Sigmoid colon (tissue), 7 donors: ENCODE data around the gene PREX1. TPM values are rescaled to one million over a fixed set of nuclear protein-coding genes. Genes with fewer than 3 reads are reported as not detected.

ENCODE experiments used
- DNase-seq: peaks from one replicate; pipeline ENCODE4 v3.0.0-alpha.2; 2019
- H3K27ac ChIP-seq, 4 donors: fragments of 200-600 bp; sonication (generic); one replicate each; pipeline ENCODE4 v1.5.1; 2016 to 2019; ENCODE audit warnings: mild to moderate bottlenecking in 1 of 4
- H3K27me3 ChIP-seq, 3 donors: fragments of 200-600 bp; sonication (generic); one replicate each; pipeline ENCODE4 v1.5.1; 2019; ENCODE audit warnings: mild to moderate bottlenecking in 1 of 3
- H3K36me3 ChIP-seq, 4 donors: fragments of 200-600 bp; sonication (generic); one replicate each; pipeline ENCODE4 v1.5.1; 2016 to 2019
- H3K4me1 ChIP-seq, 4 donors: fragments of 200-600 bp; sonication (generic); one replicate each; pipeline ENCODE4 v1.5.1; 2017 to 2019
- H3K4me3 ChIP-seq, 4 donors: fragments of 200-600 bp; sonication (generic); one replicate each; pipeline ENCODE4 v1.5.1; 2017 to 2019; ENCODE audit warnings: mild to moderate bottlenecking in 2 of 4, moderate library complexity in 1 of 4
- H3K9me3 ChIP-seq, 4 donors: fragments of 200-600 bp in 3 of 4; sonication (generic) in 3 of 4; one replicate each; pipeline versions ENCODE4 v1.5.1 to v1.6.1; 2013 to 2019
- CTCF ChIP-seq, 4 experiments: fragments of 450-650 bp in 3 of 4; fragments of 200-600 bp in 1 of 4; IDR thresholded peaks; one replicate each; pipeline ENCODE4 v1.5.1; 2016 to 2019; ENCODE audit warnings: antibody characterized with exemption in 4 of 4, mild to moderate bottlenecking in 3 of 4, moderate library complexity in 2 of 4
- EP300 ChIP-seq, 4 donors: sonication (generic); formaldehyde crosslinking; IDR thresholded peaks; one replicate each; pipeline ENCODE4 v1.6.1; 2017; ENCODE audit warnings: antibody characterized with exemption in 4 of 4
- POLR2A ChIP-seq, 2 donors: fragments of 450-650 bp; IDR thresholded peaks; one replicate each; pipeline ENCODE4 v1.6.1; 2016; ENCODE audit warnings: antibody characterized with exemption in 2 of 2, mild to moderate bottlenecking in 2 of 2, moderate library complexity in 2 of 2
- POLR2AphosphoS5 ChIP-seq, 4 donors: sonication (generic); formaldehyde crosslinking; IDR thresholded peaks; one replicate each; pipeline ENCODE4 v1.6.1; 2017; ENCODE audit warnings: antibody characterized with exemption in 4 of 4
- WGBS, 2 donors: extraction: QIAGEN DNeasy Blood & Tissue Kit; methylation state at CpG; one replicate each; pipeline ENCODE4 v1.1.7; 2013; 5-methylcytosine and 5-hydroxymethylcytosine counted together
- intact Hi-C: fragments of 100-400 bp; cut with DNase I; formaldehyde crosslinking; loops from one replicate; pipeline ENCODE4 v1.15.1; 2023
- polyA plus RNA-seq, 3 donors: library from polyadenylated mRNA; stranded (reverse); fragments of 200-250 nt; gene quantifications; one replicate each; pipeline ENCODE4 v1.2.3, GENCODE V29; 2013
- total RNA-seq, 4 donors: library from RNA; depleted of rRNA; stranded (reverse); fragments of >200 nt; gene quantifications; one replicate each; pipeline ENCODE4 v1.1.0, GENCODE V29; 2016
- donor health status: healthy with polysubstance abuse.
- donor health status: Bipolar disorder and iron deficiency.
- donor health status: healthy.

The PREX1 gene
- total and polyA plus RNA-seq, 7 donors = 5.4 to 22.9 (median 15.5) TPM

GRCh38 chr20:48765359-48765758 lies 62.4 kb downstream of the PREX1 start:
- TF ChIP-seq EP300 (IDR thresholded peaks at IDR 0.05) (no peak), CTCF (IDR thresholded peaks at IDR 0.05) (no peak), POLR2AphosphoS5 (IDR thresholded peaks at IDR 0.05) (no peak), POLR2A (IDR thresholded peaks at IDR 0.05) (no peak)
- Histone ChIP-seq H3K27ac (no peak overlapping the region), H3K27me3 (peaks cover 0 to 15% (median 0%) of the 10 kb centered on the region in 3 donors), H3K4me3 (no peak overlapping the region), H3K4me1 (peaks cover 0 to 6% (median 0%) of the 10 kb centered on the region in 4 donors), H3K36me3 (no peaks in the 10 kb centered on the region), H3K9me3 (peaks cover 0 to 2% (median 0%) of the 10 kb centered on the region in 4 donors)
- WGBS, 2 donors = 86 to 93% methylated on average over 4 of the region's 4 CpGs
- intact Hi-C loops = no loop called here
- DNase-seq = no peak

GRCh38 chr20:48763216-48763914 lies 64.4 kb downstream of the PREX1 start:
- no peak overlapping the region for H3K4me3 ChIP-seq
- intact Hi-C loops = no loop called here
- peaks cover 0 to 6% (median 0%) of the 10 kb centered on the region in 4 donors for H3K4me1 ChIP-seq
- no peak for TF ChIP-seq POLR2AphosphoS5 (IDR thresholded peaks at IDR 0.05)
- TF ChIP-seq EP300 (IDR thresholded peaks at IDR 0.05) = no peak
- TF ChIP-seq POLR2A (IDR thresholded peaks at IDR 0.05) = no peak
- no peak for TF ChIP-seq CTCF (IDR thresholded peaks at IDR 0.05)
- no peak for DNase-seq
- peak overlapping the region in 3 of 4 donors; percentile 7 to 46 (median 31) for H3K27ac ChIP-seq
- H3K9me3 ChIP-seq = peaks cover 0 to 2% (median 0%) of the 10 kb centered on the region in 4 donors
- H3K27me3 ChIP-seq = peaks cover 0 to 4% (median 0%) of the 10 kb centered on the region in 3 donors
- 86% methylated on average over 13 of the region's 13 CpGs for WGBS, 2 donors
- no peaks in the 10 kb centered on the region for H3K36me3 ChIP-seq

DNA sequence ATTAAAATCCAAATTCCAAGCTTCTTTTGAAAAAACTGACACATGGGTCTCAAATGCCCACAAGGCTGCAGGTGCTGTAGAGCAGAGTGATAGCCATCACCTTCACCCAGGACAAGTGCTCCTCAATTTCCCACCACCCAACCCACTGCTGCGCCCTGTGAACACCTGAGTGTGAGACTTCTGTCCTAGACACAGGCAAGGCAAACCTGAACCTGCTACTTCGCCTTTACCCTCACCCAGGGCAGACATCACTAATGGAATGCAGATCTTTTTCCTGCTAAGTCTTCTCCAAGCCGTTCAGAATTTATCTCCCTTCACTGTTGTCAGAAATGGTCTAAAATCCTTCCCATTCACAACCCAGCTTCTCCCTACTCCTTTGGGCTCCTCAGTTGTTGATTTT lies 65.9 kb downstream of the PREX1 start:
- H3K4me1 ChIP-seq = peaks cover 0 to 6% (median 0%) of the 10 kb centered on the region in 4 donors
- WGBS, 2 donors = 86 to 88% methylated on average over 3 of the region's 3 CpGs
- no peak for TF ChIP-seq POLR2AphosphoS5 (IDR thresholded peaks at IDR 0.05)
- no peak for TF ChIP-seq CTCF (IDR thresholded peaks at IDR 0.05)
- no peak for TF ChIP-seq EP300 (IDR thresholded peaks at IDR 0.05)
- TF ChIP-seq POLR2A (IDR thresholded peaks at IDR 0.05) = no peak
- peak overlapping the region in 2 of 4 donors; percentile 25 to 35 for H3K27ac ChIP-seq
- H3K36me3 ChIP-seq = no peaks in the 10 kb centered on the region
- H3K4me3 ChIP-seq = no peak overlapping the region
- H3K27me3 ChIP-seq = no peaks in the 10 kb centered on the region
- intact Hi-C loops = no loop called here
- no peak for DNase-seq
- H3K9me3 ChIP-seq = peaks cover 0 to 2% (median 0%) of the 10 kb centered on the region in 4 donors

GRCh38 chr20:48761023-48761785 lies 66.6 kb downstream of the PREX1 start:
- TF ChIP-seq EP300 (IDR thresholded peaks at IDR 0.05) = no peak
- TF ChIP-seq POLR2A (IDR thresholded peaks at IDR 0.05) = no peak
- TF ChIP-seq CTCF (IDR thresholded peaks at IDR 0.05) = no peak
- TF ChIP-seq POLR2AphosphoS5 (IDR thresholded peaks at IDR 0.05) = no peak
- Histone ChIP-seq H3K4me1 (peaks cover 0 to 6% (median 0%) of the 10 kb centered on the region in 4 donors), H3K9me3 (peaks cover 0 to 2% (median 0%) of the 10 kb centered on the region in 4 donors), H3K27ac (peak overlapping the region in 2 of 4 donors; percentile 25 to 35), H3K27me3 (no peaks in the 10 kb centered on the region), H3K36me3 (no peaks in the 10 kb centered on the region), H3K4me3 (no peak overlapping the region)
- no peak for DNase-seq
- WGBS, 2 donors = 69 to 75% methylated on average over 12 of the region's 12 CpGs
- intact Hi-C loops = no loop called here
